Mucosa of descending colon (tissue), 3 donors: ENCODE measurements around the gene KLF3. TPM values are rescaled to one million over a fixed set of nuclear protein-coding genes. Genes with fewer than 3 reads are reported as not detected.

ENCODE experiments used
- ATAC-seq: fragments of 200-7000 bp; cut with Tn5 transposase; one replicate; pipeline ENCODE4 v1.9.1; 2020; ENCODE audit warnings: mild to moderate bottlenecking, moderate library complexity
- DNase-seq, 3 donors: peaks; one replicate each; pipeline ENCODE4 v3.0.0-alpha.2; 2020
- H3K36me3 ChIP-seq: fragments of 200-600 bp; one replicate; pipeline ENCODE4 v1.8.0; 2021; ENCODE audit warnings: low read depth, mild to moderate bottlenecking
- H3K4me1 ChIP-seq: fragments of 200-600 bp; one replicate; pipeline ENCODE4 v1.8.0; 2021; ENCODE audit warnings: low read depth, mild to moderate bottlenecking
- H3K4me3 ChIP-seq: fragments of 200-600 bp; one replicate; pipeline ENCODE4 v1.8.0; 2021; ENCODE audit warnings: mild to moderate bottlenecking
- H3K9me3 ChIP-seq: fragments of 200-600 bp; one replicate; pipeline ENCODE4 v1.8.0; 2021; ENCODE audit warnings: mild to moderate bottlenecking
- intact Hi-C, 2 donors: fragments of 100-400 bp; cut with DNase I in 1 of 2; cut with micrococcal nuclease in 1 of 2; formaldehyde crosslinking; loops; one replicate each; pipeline versions ENCODE4 v1.11.0 to v1.11.1; 2022; cut with DNase I, micrococcal nuclease
- total RNA-seq, 3 donors: library from RNA; stranded (reverse); fragmentation: NEBNext Ultra II Directional in 2 of 3; extraction: Animal tissue kit (Norgen Biotek cat#: 25700) in 2 of 3; gene quantifications; one replicate each; pipeline versions ENCODE4 v1.2.1 to v1.2.4, GENCODE V29; 2021 to 2023
- TF ChIP-seq, protein P1 (sequence below): fragments of 200-600 bp; IDR thresholded peaks from one replicate; pipeline ENCODE4 v1.8.0; 2022; ENCODE audit warnings: antibody characterized with exemption, mild to moderate bottlenecking
- donor health status: DM: no; HTN: no; CAD: no; lungs with moderate emphysema.
- donor health status: DM: no; HTN: no; CAD: no.
- donor health status: DM: no; HTN: yes; CAD: no.

Gene KLF3
- total RNA-seq, 3 donors from 2014 or later, result 102 to 151 (median 128) TPM

GRCh38 chr4:38664706-38665401, 855 bp downstream of the KLF3 start:
- intact Hi-C loops, result no loop called here
- H3K36me3 ChIP-seq, result peaks cover 4% of the 10 kb centered on the region
- DNase-seq (peak; percentile 71 to 82 (median 79)), ATAC-seq (peak; percentile 10)
- H3K9me3 ChIP-seq, result no peaks in the 10 kb centered on the region
- H3K4me1 ChIP-seq, result peaks cover 33% of the 10 kb centered on the region
- peak overlapping the region; percentile 97 for H3K4me3 ChIP-seq
- TF ChIP-seq, protein P1, sequence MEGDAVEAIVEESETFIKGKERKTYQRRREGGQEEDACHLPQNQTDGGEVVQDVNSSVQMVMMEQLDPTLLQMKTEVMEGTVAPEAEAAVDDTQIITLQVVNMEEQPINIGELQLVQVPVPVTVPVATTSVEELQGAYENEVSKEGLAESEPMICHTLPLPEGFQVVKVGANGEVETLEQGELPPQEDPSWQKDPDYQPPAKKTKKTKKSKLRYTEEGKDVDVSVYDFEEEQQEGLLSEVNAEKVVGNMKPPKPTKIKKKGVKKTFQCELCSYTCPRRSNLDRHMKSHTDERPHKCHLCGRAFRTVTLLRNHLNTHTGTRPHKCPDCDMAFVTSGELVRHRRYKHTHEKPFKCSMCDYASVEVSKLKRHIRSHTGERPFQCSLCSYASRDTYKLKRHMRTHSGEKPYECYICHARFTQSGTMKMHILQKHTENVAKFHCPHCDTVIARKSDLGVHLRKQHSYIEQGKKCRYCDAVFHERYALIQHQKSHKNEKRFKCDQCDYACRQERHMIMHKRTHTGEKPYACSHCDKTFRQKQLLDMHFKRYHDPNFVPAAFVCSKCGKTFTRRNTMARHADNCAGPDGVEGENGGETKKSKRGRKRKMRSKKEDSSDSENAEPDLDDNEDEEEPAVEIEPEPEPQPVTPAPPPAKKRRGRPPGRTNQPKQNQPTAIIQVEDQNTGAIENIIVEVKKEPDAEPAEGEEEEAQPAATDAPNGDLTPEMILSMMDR, result no peak

DNA sequence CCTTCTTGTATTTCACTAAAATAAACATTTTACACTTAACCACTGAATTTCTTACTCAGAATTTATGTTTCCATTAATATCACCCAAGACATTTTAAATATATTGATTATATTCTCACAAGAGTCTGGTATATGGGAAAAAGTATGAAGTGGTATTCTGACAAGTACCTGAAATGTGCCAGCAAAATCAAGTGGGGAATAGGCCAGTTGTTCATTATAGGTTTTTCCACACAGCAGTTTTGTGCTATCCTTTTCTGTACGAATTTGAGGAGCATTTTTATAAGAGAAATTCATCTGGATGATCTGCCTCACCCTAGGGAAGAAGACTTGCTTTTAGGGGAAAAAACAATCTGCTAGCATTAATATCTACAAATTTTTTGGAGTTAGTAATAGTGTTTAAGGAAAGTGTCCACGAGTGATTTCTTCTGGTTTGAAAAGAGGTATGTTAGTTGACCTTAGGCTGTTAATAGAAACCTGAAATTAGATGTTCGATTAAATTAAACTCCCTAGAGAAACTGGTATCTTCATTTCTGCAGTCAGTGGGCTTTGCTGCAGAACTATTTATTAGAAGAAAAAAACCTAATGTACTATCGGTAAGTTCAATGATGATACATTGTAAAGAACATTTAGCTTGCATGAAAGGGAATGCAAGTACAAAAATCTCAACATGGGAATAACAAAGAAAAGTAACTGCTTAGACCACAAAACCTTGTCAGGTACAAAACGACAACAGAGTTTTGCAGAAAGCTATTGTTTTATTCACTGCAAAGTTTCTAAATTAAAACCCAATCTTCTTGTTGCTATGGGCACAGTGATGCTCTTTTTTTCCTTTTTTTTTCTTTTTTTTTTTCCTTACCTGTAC, 1.8 kb downstream of the KLF3 start:
- DNase-seq (no peak), ATAC-seq (no peak)
- Histone ChIP-seq H3K4me3 (peak overlapping the region; percentile 97), H3K36me3 (peaks cover 4% of the 10 kb centered on the region), H3K4me1 (peaks cover 42% of the 10 kb centered on the region), H3K9me3 (no peaks in the 10 kb centered on the region)
- intact Hi-C loops, result no loop called here
- TF ChIP-seq, protein P1, result no peak

DNA sequence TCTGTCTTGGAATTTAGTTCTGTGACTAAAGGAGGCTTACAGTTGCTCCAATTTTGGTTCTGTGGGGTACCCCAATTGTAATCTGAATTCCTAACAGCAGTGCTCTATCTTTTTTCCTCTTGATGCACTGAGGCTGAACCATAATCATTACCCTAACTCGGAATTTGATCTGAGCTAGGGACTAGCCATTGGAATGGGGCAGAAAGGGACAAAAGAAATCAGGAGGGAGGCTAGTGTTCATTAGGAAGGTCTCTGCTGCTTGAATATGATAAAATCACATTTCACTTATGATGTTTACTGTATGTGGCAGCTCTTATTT, 2.7 kb downstream of the KLF3 start:
- peaks cover 50% of the 10 kb centered on the region for H3K4me1 ChIP-seq
- intact Hi-C loops, result no loop called here

DNA sequence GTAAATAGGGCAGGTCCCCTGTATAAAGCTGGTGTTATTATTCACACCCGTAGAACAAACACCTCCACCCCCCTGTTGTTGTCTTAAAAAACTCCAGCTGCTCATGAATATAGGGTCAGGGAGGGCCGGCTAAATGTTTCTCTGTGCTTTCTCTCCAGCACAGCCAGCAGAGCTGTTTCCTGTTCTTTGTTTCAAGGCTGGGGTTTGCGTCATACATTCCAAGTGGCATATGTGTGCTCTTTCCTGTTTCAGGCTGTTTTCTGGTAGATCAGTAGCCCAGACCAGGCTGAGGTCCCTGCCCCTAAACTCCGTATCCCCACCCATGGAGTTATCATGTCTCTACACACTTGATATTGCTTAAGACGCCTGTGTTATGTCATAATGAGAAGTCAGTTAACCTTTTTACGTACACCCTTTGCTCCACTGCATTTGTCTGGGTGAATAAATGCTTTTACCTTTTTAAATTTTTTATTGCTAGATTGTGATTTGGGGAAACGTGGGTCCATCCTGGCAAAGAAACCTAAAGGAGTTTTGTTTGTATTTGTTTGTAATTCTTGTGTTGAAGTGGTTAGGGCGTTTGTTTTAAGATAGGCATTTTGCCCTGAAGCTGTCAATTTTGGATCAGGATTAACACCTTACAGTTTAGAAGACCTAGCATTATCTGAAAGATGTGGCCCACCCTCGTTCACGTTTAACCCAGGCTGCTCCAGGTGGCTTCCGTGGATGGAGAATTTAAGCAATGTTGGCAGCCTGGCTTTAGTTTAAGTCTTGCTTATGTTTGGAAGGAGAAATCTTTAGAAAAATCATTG, 3.3 kb downstream of the KLF3 start:
- DNase-seq, result peak; percentile 67 to 91 (median 77)
- intact Hi-C loops, result no loop called here
- H3K9me3 ChIP-seq, result no peaks in the 10 kb centered on the region
- H3K36me3 ChIP-seq, result peaks cover 4% of the 10 kb centered on the region
- H3K4me3 ChIP-seq, result peak overlapping the region; percentile 12
- TF ChIP-seq, protein P1, result no peak
- peak; percentile 64 for ATAC-seq
- H3K4me1 ChIP-seq, result peaks cover 50% of the 10 kb centered on the region

More for the DNA sequence above, 2.7 kb downstream of the KLF3 start:
- TF ChIP-seq, protein P1, result no peak
- no peak for ATAC-seq
- no peak for DNase-seq
- Histone ChIP-seq H3K36me3 (peaks cover 4% of the 10 kb centered on the region), H3K4me3 (peak overlapping the region; percentile 12), H3K9me3 (no peaks in the 10 kb centered on the region)

DNA sequence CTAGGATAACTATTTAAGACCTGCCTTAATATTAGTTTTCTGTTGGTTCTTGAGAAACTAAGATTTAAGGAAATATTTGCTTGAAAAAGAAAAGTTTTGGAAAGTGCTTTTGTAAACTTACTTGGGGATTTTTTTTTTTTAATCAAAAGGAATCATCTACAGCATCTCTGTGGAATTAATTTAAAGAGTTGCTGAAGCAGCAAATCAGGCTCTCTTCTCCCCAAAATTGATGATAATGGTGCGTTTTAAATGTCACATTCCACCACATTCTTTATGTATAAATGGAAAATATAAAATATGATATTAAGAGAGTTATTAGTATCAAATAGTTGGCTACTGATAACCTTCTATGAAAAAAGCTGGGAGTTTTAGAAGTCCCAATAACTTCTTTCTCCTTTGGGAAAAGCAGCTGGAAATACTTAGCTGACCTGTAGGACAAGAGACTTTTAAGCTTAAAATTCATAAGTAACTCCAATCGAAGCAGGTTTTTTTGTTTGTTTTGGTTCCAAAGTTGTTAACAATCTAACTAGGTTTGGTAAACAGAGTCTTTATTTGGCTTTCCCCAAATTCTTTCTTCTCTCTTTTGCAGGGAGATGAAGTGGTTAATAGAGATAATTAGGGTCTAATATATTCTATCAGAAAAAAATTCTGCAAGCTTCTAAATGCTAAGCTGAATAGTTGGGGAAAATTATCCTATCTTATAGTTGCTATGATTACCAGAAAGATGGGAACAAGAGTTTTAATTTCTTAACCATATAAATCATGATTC, 4.4 kb downstream of the KLF3 start:
- intact Hi-C loops, result no loop called here
- H3K36me3 ChIP-seq, result peaks cover 4% of the 10 kb centered on the region
- TF ChIP-seq, protein P1, result no peak
- no peaks in the 10 kb centered on the region for H3K9me3 ChIP-seq
- ATAC-seq, result no peak
- H3K4me3 ChIP-seq, result no peak overlapping the region
- no peak for DNase-seq
- H3K4me1 ChIP-seq, result peaks cover 60% of the 10 kb centered on the region
